ENCODE results near the gene GPATCH4. TPM values are rescaled to one million over a fixed set of nuclear protein-coding genes. Genes with fewer than 3 reads are reported as not detected.
A peak's percentile ranks its signal among the peaks of the same experiment; 100 is the strongest.
"Not testable (repeated sequence)": the region's sequence is repeated elsewhere in the genome, so short reads cannot be mapped to it uniquely, and the experiment has no call there.

Gene GPATCH4
- polyA plus RNA-seq, 3 donors, result 33.0 to 38.7 (median 36.4) TPM

GRCh38 chr1:156581661-156582387 is 19.5 kb downstream of the GPATCH4 start:
- no peak for DNase-seq

- DNase-seq, result no peak
Measured at GRCh38 chr1:156579472-156579871, 21.8 kb downstream of the GPATCH4 start, which contains the start of gene TTC24. TSS of gene TTC24 (plus strand) at chr1:156579723. CDS start at chr1:156581365, 1,642 bp downstream.

- DNase-seq, result peak; percentile 71
Measured at GRCh38 chr1:156578055-156578454, 23.2 kb downstream of the GPATCH4 start.

GRCh38 chr1:156577550-156577949 is 23.7 kb downstream of the GPATCH4 start:
- DNase-seq, result no peak

GRCh38 chr1:156574039-156574633 is 27.1 kb downstream of the GPATCH4 start:
- DNase-seq, result no peak

- no peak for DNase-seq
Measured at GRCh38 chr1:156572663-156573018, 28.6 kb downstream of the GPATCH4 start.

GRCh38 chr1:156571919-156572662 is 29.2 kb downstream of the GPATCH4 start, which contains the start of gene IQGAP3:
TSS of gene IQGAP3 (minus strand) at chr1:156572565. CDS start at chr1:156572529, 36 bp downstream.
- peak; percentile 85 for DNase-seq

GRCh38 chr1:156571261-156571852 is 29.9 kb downstream of the GPATCH4 start:
- no peak for DNase-seq

GRCh38 chr1:156566436-156566835 is 34.8 kb downstream of the GPATCH4 start:
- no peak for DNase-seq

- no peak for DNase-seq
Measured at GRCh38 chr1:156565519-156565918, 35.8 kb downstream of the GPATCH4 start.

- DNase-seq, result no peak
Measured at GRCh38 chr1:156560585-156561163, 40.6 kb downstream of the GPATCH4 start.

GRCh38 chr1:156559797-156560385 is 41.4 kb downstream of the GPATCH4 start:
- no peak for DNase-seq

GRCh38 chr1:156559086-156559796 is 42.0 kb downstream of the GPATCH4 start:
- DNase-seq, result no peak

- DNase-seq, result no peak
Measured at GRCh38 chr1:156556354-156556753, 44.9 kb downstream of the GPATCH4 start.

GRCh38 chr1:156555715-156556114 is 45.6 kb downstream of the GPATCH4 start:
- no peak for DNase-seq

- DNase-seq, result no peak
Measured at GRCh38 chr1:156554971-156555370, 46.3 kb downstream of the GPATCH4 start.

- DNase-seq, result no peak
Measured at GRCh38 chr1:156553860-156554485, 47.3 kb downstream of the GPATCH4 start.

- DNase-seq, result not testable (repeated sequence)
Measured at GRCh38 chr1:156552937-156553336, 48.3 kb downstream of the GPATCH4 start.

- DNase-seq, result no peak
Measured at GRCh38 chr1:156552518-156552917, 48.8 kb downstream of the GPATCH4 start.

GRCh38 chr1:156551869-156552268 is 49.4 kb downstream of the GPATCH4 start:
- DNase-seq, result no peak

Measured in renal pelvis (tissue), 4 donors.